Measurements from ENCODE around the gene UTS2R.
A peak's percentile ranks its signal among the peaks of the same experiment; 100 is the strongest.
"Not testable (repeated sequence)": the region's sequence is repeated elsewhere in the genome, so short reads cannot be mapped to it uniquely, and the experiment has no call there.

The UTS2R gene

DNA sequence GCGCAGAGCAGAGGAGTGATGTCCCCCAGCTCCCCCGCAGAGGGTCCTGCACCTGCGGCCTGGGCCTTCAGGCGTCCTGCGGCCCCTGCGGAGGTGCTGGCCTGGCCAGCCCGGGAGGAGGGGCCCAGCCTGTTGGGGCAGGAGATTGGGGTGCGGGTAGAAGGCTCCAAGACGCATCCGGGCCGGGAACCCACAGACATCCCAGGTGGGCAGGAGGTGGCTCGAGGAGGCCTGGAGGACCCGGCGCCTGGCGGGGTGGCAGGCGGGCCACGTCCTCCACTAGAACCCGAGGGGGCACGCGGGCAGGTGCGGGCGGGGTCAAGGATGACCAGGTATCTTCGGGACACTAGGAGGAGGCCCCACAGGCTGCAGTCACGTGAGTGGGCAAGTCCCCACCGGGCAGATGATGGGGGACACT, 37.4 kb upstream of the UTS2R start:
- no peak for DNase-seq (ENCODE audit: low read depth)

GRCh38 chr17:82334622-82335394, 36.8 kb upstream of the UTS2R start:
- DNase-seq (ENCODE audit: low read depth), result no peak

DNA sequence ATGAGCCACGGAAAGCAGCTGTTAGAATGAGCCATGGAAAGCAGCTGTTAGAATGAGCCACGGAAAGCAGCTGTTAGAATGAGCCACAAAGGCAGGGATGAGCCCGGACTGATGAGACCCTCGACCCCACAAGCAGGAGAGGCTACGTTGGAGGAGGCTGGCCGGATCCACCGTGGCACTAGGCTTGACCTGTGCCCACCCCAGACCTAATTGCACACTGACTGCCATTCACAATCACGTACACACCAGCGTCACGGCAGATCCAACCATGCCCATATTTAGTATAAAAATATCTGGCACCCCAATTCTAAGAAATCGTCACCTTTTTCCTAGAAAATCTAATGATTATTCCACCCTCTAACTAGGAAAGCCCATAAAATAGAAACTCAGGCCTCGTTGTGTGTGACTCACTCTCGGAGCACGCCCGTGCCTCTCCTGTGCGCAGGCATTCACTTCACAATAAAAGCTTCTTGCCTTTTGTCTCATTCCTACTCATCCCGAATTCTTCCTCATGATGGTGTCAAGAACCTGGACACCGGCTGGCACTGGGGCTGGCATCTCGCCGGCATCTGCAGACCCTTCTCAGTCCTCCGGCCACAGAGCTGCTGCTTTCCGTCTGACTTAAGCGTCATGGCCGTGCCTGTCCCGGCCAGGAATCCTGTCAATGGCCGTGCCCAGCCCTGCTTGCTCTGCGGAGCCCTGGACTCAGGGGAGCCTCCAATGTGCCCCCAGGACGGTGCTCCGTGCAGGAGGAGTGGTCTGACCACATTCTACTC, 32.5 kb upstream of the UTS2R start:
- DNase-seq (ENCODE audit: low read depth), result no peak

DNA sequence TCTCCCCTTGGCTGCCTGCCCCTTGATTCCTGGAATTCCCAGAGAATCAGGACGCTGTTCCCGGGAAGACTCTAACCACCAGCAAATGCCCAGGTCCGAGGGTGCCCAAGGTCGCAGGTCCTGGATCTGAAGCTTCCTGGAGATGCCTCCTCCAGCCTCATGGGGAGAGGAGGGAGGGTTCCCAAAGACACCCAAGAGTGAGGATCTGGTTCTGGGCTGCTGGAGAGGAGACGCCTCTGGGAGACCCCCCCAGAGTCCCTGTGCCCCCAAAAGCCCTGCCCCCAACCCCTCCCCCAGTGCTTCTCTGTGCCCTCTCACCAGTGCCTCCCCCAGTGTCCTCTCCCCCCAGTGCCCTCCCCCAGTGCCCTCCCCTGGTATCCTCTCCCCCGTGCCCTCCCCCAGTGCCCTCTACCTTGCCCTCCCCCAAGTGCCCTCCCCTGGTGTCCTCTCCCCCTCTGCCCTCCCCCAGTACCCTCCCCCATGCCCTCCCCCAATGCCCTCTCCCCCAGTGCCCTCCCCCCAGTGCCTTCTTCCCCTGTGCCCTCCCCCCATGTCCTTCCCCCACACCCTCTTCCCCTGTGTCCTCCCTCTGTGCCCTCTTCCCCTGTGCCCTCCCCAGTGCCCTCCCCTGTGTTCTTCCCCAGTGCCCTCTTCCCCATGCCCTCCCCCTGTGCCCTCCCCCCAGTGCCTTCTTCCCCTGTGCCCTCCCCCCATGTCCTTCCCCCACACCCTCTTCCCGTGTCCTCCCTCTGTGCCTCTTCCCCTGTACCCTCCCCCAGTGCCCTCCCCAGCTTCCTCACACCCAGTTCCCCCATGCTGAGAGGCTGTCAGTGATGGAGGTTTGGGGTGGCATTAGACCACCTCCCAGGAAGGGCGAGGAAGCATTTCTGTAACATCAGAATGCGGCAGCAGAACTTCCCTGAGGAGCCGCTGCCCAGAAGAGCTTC, 31.7 kb upstream of the UTS2R start:
- no peak for DNase-seq (ENCODE audit: low read depth)

GRCh38 chr17:82342361-82343079, 29.0 kb upstream of the UTS2R start:
- DNase-seq (ENCODE audit: low read depth), result no peak

DNA sequence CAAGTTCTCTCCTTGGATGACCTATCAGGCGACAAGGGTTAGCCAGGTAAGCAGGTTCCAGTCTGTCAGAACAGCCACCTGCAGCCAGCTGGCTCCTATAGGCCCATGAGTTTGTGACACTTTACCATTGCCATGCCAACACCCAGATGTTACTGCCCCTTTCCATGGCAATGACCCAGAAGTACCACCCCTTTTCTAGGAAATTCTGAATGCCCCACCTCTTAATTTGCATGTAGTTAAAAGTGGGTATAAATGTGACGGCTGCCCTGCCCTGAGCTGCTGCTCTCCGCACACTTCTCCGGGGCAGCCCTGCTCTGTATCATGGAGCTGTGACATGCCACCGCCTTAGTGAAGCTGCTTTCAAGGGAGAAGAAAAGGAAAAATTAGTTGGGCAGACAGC, 28.0 kb upstream of the UTS2R start:
- DNase-seq (ENCODE audit: low read depth), result no peak

- no peak for DNase-seq (ENCODE audit: low read depth)
Observed at GRCh38 chr17:82344175-82344907, 27.2 kb upstream of the UTS2R start.

- no peak for DNase-seq (ENCODE audit: low read depth)
Observed at GRCh38 chr17:82345151-82345976, 26.2 kb upstream of the UTS2R start.

DNA sequence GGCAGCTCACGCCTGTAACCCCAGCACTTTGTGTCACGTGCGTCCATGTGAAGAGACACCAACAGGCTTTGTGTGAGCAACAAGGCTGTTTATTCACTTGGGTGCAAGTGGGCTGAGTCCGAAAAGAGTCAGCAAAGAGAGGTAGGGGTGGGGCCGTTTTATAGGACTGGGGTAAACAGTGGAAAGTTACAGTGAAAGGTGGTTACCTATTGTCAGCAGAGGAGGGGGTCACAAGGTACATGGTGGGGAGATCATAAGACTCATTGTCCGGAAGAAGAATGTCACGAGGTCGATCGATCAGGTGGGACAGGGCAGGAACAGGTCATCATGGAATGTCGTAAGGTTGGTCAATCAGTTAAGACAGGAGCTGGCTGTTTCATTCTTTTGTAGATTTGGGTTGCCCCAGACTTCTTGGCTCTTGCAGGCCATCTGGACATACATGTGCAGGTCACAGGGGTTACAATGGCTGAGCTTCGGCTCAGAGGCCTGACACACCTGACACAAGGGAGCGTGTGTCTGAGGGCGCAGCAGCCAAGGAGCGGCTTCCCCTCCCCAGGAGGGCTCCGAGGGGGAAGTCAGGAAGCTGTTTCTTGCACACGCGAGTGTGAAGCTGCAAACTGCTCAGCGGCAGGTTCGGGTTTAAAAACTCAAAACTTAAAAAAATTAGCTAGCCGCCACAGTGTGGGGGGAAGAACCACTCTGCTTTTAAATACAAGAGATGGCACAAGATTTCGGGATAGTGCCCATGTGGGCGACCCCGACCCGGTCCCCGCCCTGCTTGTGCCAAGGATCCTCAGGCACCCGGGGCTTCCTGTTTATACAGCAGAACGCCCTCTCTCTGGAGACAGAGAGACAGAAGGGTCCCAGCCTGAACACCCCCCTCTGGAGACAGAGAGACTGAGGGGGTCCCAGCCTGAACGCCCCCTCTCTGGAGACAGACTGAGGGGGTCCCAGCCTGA, 24.9 kb upstream of the UTS2R start:
- DNase-seq (ENCODE audit: low read depth), result no peak

DNA sequence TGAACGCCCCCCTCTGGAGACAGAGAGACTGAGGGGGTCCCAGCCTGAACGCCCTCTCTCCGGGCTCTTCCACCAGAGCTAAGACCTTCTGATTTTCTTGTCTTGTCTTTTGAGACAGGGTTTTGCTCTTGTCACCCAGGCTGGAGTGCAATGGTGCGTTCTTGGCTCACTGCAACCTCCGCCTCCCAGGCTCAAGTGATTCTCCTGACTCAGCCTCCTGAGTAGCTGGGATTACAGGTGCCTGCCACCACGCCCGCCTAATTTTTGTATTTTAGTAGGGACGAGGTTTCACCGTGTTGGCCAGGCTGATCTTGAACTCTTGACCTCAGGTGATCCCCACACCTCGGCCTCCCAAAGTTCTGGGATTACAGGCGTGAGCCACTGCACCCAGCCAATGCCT, 23.6 kb upstream of the UTS2R start:
- not testable (repeated sequence) for DNase-seq (ENCODE audit: low read depth)

DNA sequence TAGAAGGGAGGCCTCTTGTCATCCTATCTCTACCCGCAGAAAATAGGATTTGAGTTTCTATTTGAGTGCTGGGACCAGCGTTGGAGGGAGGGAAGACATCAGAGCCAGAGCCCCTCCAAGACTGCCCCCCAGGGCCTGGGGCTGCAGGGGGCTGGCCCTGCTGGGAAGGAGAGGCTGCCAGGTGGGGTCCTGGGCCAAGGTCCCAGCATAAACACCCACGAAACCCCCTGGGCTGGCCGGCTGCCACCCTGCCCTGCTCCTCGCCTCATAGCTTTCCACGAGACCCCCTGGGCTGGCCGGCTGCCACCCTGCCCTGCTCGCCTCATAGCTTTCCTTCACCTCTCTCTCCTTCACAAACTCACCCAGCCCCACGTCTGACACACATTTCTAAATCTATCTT, 23.1 kb upstream of the UTS2R start:
- DNase-seq (ENCODE audit: low read depth), result no peak

DNA sequence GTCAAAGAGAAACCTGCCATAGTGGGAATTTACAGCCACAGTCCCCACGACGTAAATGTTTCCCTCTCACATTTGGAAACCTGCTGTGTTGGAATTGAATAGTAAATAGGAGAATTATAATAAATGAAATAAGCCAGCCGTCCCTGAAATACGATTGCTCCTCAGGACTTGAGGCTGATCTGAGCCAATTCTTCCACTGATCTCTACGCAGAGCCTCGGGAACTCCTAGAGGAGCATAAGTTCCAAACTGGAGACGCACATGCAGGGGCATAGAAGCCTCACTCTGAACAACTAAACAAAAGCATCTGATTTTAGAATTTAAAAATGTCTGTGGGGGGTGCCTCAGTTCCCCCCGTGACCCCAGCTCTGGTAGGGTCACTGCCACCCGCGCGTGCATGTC, 22.7 kb upstream of the UTS2R start:
- no peak for DNase-seq (ENCODE audit: low read depth)

DNA sequence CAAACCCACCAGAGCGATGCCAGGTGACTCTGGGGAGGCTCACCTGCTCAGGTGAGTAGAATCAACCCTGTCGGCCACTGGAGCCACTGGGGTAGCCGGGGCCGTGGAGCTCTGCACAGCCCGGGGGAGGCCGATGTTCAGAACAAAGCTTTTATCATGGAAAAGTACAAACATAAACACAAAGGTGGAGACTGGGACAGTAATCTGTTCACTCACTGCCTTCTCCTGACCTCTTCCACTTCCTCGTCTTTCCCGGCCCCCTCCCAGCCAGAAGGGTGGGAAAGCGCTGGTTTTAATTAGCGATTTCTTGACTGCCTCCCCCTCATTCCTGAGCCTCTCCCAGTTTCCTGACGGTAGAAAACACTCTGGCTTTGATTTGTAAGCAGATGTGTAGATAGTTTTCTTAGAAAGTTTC, 22.3 kb upstream of the UTS2R start:
- no peak for DNase-seq (ENCODE audit: low read depth)

DNA sequence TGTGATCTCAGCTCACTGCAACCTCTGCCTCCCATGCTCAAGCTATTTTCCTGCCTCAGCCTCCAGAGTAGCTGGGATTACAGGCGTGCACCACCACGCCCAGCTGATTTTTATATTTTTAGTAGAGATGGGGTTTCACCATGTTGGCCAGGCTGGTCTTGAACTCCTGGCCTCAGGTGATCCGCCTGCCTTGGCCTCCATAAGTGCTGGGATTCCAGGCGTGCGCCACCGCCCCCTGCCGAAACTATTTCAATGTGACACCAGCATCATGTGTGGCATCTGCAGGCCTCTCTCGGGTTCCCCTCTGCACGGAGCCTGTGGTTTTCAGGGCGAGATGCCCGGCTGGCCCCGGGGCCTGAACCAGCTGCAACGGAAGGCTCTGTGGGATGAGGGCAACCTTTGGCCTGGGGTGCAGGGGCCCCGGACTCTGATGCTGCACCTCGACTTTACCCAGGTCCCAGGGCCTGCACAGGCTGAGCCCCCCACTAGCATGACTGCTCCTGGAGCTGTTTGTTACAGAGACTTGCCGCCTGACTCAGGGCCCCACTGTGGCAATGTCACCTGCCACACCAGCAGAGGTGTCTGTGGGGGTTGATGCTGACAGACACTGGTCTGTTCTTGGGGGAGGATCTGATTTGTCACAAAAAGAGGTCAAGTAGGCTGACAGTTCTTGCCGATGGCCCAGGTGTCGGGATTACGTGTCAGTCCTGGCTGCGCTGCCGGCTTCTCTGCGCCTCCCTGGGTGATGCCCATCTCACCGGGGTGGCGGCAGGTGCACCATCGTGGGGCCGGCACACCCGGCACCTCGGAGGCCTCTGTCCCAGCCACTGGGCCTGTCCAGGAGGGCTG, 21.2 kb upstream of the UTS2R start:
- no peak for DNase-seq (ENCODE audit: low read depth)

DNA sequence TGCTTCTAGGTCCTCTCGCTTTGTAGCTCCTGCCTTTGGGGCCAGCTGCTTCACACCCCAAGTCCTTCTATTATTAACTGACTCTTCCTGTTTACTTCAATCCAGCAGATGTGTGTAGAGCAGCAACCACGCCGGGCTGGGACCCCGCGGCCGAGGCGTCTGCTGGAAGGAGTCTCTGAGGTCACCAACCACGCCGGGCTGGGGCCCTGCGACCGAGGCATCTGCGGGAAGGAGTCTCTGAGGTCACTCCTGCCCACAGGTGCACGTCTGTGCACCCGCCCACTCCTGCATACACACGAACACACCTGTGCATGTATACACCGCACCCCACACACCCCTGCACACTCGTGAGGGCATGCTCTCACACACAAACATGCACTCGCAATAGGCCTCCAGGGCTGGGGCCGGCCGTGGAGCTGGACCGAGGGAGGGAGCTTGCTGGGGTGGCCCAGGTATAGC, 20.3 kb upstream of the UTS2R start:
- DNase-seq (ENCODE audit: low read depth), result no peak

DNA sequence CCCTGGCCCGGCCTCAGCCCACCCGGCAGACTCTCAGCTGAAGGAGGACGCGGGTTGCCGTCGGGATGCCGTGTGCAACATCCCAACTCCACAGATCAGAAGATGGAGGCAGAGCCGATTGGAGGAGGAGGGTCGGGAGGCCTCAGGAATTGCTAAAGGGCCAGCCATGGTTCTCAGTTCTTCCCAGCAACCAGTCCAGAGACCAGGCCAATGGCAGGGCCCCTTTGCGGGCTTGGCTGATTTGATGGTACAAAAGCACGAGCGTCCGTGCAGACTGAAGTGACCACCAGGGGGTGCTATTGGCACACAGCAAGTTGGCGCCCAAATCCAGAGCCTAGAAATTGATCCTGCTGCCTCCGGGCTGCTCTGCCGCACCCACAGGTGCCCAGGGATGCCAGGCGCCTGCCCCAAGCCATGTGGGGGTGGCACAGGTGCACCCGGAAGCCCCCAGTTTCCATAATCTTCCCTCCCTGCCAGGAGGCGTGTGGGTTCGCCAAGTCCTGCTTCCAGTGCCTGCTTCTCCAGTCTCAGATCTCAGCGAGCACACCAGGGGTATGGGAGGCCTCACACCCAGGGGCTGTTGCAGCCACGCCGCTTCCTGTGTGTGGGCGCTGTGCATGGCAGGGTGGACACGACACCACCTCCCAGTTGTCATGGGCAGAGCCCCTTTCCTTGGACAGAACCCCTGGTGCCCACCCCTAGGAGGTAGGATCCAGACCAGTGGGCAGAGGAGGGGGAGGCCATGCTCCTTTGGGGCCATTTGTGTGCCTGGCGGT, 19.7 kb upstream of the UTS2R start:
- peak; percentile 66 for DNase-seq (ENCODE audit: low read depth)

- no peak for DNase-seq (ENCODE audit: low read depth)
Observed at GRCh38 chr17:82353484-82353883, 18.1 kb upstream of the UTS2R start.
